Transverse colon (tissue), 4 donors: ENCODE data around the gene TVP23C. TPM values are rescaled to one million over a fixed set of nuclear protein-coding genes. Genes with fewer than 3 reads are reported as not detected.

Experiments
- DNase-seq: peaks from one replicate; pipeline ENCODE4 v3.0.0-alpha.2; 2019
- H3K27ac ChIP-seq, 4 donors: fragments of 200-600 bp; sonication (generic); 2 replicates each; pipeline ENCODE4 v1.5.1; 2016 to 2018; ENCODE audit warnings: inconsistent platforms in 4 of 4
- H3K27me3 ChIP-seq: fragments of 200-600 bp; sonication (generic); 2 replicates; pipeline ENCODE4 v1.5.1; 2017; ENCODE audit warnings: inconsistent platforms
- H3K36me3 ChIP-seq, 4 donors: fragments of 200-600 bp; sonication (generic); 2 replicates each; pipeline ENCODE4 v1.5.1; 2017 to 2019; ENCODE audit warnings: inconsistent platforms in 4 of 4
- H3K4me1 ChIP-seq, 4 donors: fragments of 200-600 bp; sonication (generic); 2 replicates each; pipeline ENCODE4 v1.5.1; 2017 to 2020; ENCODE audit warnings: inconsistent platforms in 4 of 4
- H3K4me3 ChIP-seq, 4 donors: fragments of 200-600 bp; sonication (generic); 1 replicate in 1 of 4; 2 replicates in 3 of 4; pipeline versions ENCODE4 v1.5.1 to v1.6.1; 2017 to 2019; ENCODE audit warnings: inconsistent platforms in 4 of 4
- H3K9me3 ChIP-seq, 2 donors: fragments of 200-600 bp; sonication (generic); 2 replicates each; pipeline ENCODE4 v1.5.1; 2017 to 2019; ENCODE audit warnings: inconsistent platforms in 2 of 2
- CTCF ChIP-seq, 5 experiments: fragments of 200-600 bp in 3 of 5; fragments of 450-650 bp in 2 of 5; sonication (generic) in 3 of 5; IDR thresholded peaks; 1 replicate in 2 of 5; 2 replicates in 3 of 5; pipeline ENCODE4 v1.5.1; 2016 to 2017; ENCODE audit warnings: antibody characterized with exemption in 5 of 5, inconsistent platforms in 3 of 5, mild to moderate bottlenecking in 2 of 5, moderate library complexity in 1 of 5
- EP300 ChIP-seq: sonication (generic); formaldehyde crosslinking; IDR thresholded peaks from one replicate; pipeline ENCODE4 v1.6.1; 2017; ENCODE audit warnings: antibody characterized with exemption, low read depth
- POLR2A ChIP-seq: fragments of 450-650 bp; IDR thresholded peaks from one replicate; pipeline ENCODE4 v1.6.1; 2016; ENCODE audit warnings: antibody characterized with exemption, mild to moderate bottlenecking, moderate library complexity
- POLR2AphosphoS5 ChIP-seq, 3 donors: sonication (generic); formaldehyde crosslinking; IDR thresholded peaks; one replicate each; pipeline ENCODE4 v1.6.1; 2016; ENCODE audit warnings: antibody characterized with exemption in 3 of 3
- WGBS, 2 donors: methylation state at CpG; one replicate each; pipeline ENCODE4 v1.1.5; 2018; ENCODE audit warnings: low coverage in 1 of 2; 5-methylcytosine and 5-hydroxymethylcytosine counted together
- in situ Hi-C, 4 donors: fragments of 200-750 bp; cut with MboI; loops; one replicate each; pipeline versions ENCODE4 v1.15.0 to v1.15.1; 2017; ENCODE audit warnings: low sequenced_read_pairs in 3 of 4, low pct_ligation_motif_present in 1 of 4, low pct_unique_long_range_greater_than_20kb in 1 of 4
- intact Hi-C: fragments of 100-400 bp; cut with DNase I; formaldehyde crosslinking; loops from one replicate; pipeline ENCODE4 v1.15.1; 2023; ENCODE audit warnings: low total_unique reads
- total RNA-seq, 4 donors: library from RNA; depleted of rRNA; stranded (reverse); fragments of >200 nt; gene quantifications; one replicate each; pipeline ENCODE4 v1.1.0, GENCODE V29; 2016

Gene TVP23C
- total RNA-seq, 4 donors from 2014 or later = 15.0 to 457 (median 33.7) TPM

- TF ChIP-seq POLR2AphosphoS5 (IDR thresholded peaks at IDR 0.05) (no peak), CTCF (IDR thresholded peaks at IDR 0.05) (no peak), EP300 (no peak), POLR2A (no peak)
- no peaks in the 10 kb centered on the region for H3K36me3 ChIP-seq
- in situ Hi-C loops = no loop called here
- no peak overlapping the region for H3K4me3 ChIP-seq
- H3K9me3 ChIP-seq = no peaks in the 10 kb centered on the region
- no peaks in the 10 kb centered on the region for H3K27me3 ChIP-seq
- no peak for DNase-seq
- H3K27ac ChIP-seq = no peak overlapping the region
- H3K4me1 ChIP-seq = peaks cover 0 to 10% (median 5%) of the 10 kb centered on the region in 4 donors
- intact Hi-C loops = no loop called here
Observed at GRCh38 chr17:15494821-15495220, 68.5 kb downstream of the TVP23C start.

GRCh38 chr17:15493693-15494035, 69.6 kb downstream of the TVP23C start:
- DNase-seq = no peak
- no peak for TF ChIP-seq POLR2A
- no peak for TF ChIP-seq POLR2AphosphoS5 (IDR thresholded peaks at IDR 0.05)
- no peak for TF ChIP-seq EP300
- no peak for TF ChIP-seq CTCF (IDR thresholded peaks at IDR 0.05)
- intact Hi-C loops = no loop called here
- no peaks in the 10 kb centered on the region for H3K36me3 ChIP-seq
- no peak overlapping the region for H3K27ac ChIP-seq
- in situ Hi-C loops = no loop called here
- H3K9me3 ChIP-seq = no peaks in the 10 kb centered on the region
- peaks cover 0 to 10% (median 5%) of the 10 kb centered on the region in 4 donors for H3K4me1 ChIP-seq
- 0 to 4% methylated on average over 1 of the region's 1 CpG for WGBS, 2 donors
- H3K4me3 ChIP-seq = no peak overlapping the region
- no peaks in the 10 kb centered on the region for H3K27me3 ChIP-seq

- no peak overlapping the region for H3K4me3 ChIP-seq
- TF ChIP-seq CTCF (IDR thresholded peaks at IDR 0.05) = no peak
- no peaks in the 10 kb centered on the region for H3K9me3 ChIP-seq
- intact Hi-C loops = no loop called here
- H3K27ac ChIP-seq = no peak overlapping the region
- H3K36me3 ChIP-seq = no peaks in the 10 kb centered on the region
- no peak for DNase-seq
- H3K27me3 ChIP-seq = no peaks in the 10 kb centered on the region
- in situ Hi-C loops = no loop called here
- H3K4me1 ChIP-seq = peaks cover 0 to 10% (median 5%) of the 10 kb centered on the region in 4 donors
- WGBS, 2 donors = 94% methylated on average over 8 of the region's 8 CpGs; no CpG with 5 or more reads in 1 of the 2 donors
Observed at GRCh38 chr17:15492791-15493692, 70.2 kb downstream of the TVP23C start.

GRCh38 chr17:15492186-15492585, 71.1 kb downstream of the TVP23C start:
- in situ Hi-C loops = no loop called here
- no peaks in the 10 kb centered on the region for H3K36me3 ChIP-seq
- WGBS, 2 donors = 92 to 93% methylated on average over 4 of the region's 4 CpGs
- intact Hi-C loops = no loop called here
- TF ChIP-seq POLR2A (no peak), CTCF (IDR thresholded peaks at IDR 0.05) (no peak), POLR2AphosphoS5 (IDR thresholded peaks at IDR 0.05) (no peak), EP300 (no peak)
- H3K27me3 ChIP-seq = no peaks in the 10 kb centered on the region
- no peak overlapping the region for H3K4me3 ChIP-seq
- DNase-seq = no peak
- H3K9me3 ChIP-seq = no peaks in the 10 kb centered on the region
- peaks cover 0 to 10% (median 5%) of the 10 kb centered on the region in 4 donors for H3K4me1 ChIP-seq
- H3K27ac ChIP-seq = no peak overlapping the region
